HFFc6 (cell line): ENCODE results near the gene HRH3. TPM values are rescaled to one million over a fixed set of nuclear protein-coding genes. Genes with fewer than 3 reads are reported as not detected.

Experiments
- DNase-seq: peaks from one replicate; pipeline ENCODE4 v3.0.0-alpha.2; 2018
- H3K27ac Mint-ChIP-seq: 2 replicates; pipeline ENCODE4 v1.8.0; 2020; ENCODE audit warnings: mild to moderate bottlenecking, mixed read lengths
- H3K27me3 Mint-ChIP-seq: 2 replicates; pipeline ENCODE4 v1.8.0; 2021; ENCODE audit warnings: mild to moderate bottlenecking, moderate library complexity, mixed read lengths; ENCODE audit not compliant: insufficient read depth
- H3K36me3 Mint-ChIP-seq: 2 replicates; pipeline ENCODE4 v1.8.0; 2021; ENCODE audit warnings: low read depth, mixed read lengths
- H3K4me1 Mint-ChIP-seq: 2 replicates; pipeline ENCODE4 v1.8.0; 2020; ENCODE audit warnings: low read depth, mixed read lengths
- H3K4me3 Mint-ChIP-seq: 2 replicates; pipeline ENCODE4 v1.8.0; 2020; ENCODE audit warnings: mild to moderate bottlenecking, moderate library complexity, mixed read lengths
- H3K9me3 Mint-ChIP-seq: 2 replicates; pipeline ENCODE4 v1.8.0; 2020; ENCODE audit warnings: mild to moderate bottlenecking, mixed read lengths
- CTCF ChIP-seq: fragments of 200-600 bp; sonication (generic); IDR thresholded peaks from 2 replicates; pipeline ENCODE4 v1.5.0; 2021; ENCODE audit warnings: antibody characterized with exemption, mild to moderate bottlenecking
- total RNA-seq, 6 experiments: library from RNA; stranded (reverse); fragmentation: NEBNext Ultra II Directional; extraction: Animal tissue kit (Norgen Biotek cat#: 25700); gene quantifications; 2 replicates in 1 of 6; 3 replicates in 5 of 6; pipeline ENCODE4 v1.2.3, GENCODE V29; 2021

The HRH3 gene
- total RNA-seq, 6 experiments from 2014 or later, result not detected

DNA sequence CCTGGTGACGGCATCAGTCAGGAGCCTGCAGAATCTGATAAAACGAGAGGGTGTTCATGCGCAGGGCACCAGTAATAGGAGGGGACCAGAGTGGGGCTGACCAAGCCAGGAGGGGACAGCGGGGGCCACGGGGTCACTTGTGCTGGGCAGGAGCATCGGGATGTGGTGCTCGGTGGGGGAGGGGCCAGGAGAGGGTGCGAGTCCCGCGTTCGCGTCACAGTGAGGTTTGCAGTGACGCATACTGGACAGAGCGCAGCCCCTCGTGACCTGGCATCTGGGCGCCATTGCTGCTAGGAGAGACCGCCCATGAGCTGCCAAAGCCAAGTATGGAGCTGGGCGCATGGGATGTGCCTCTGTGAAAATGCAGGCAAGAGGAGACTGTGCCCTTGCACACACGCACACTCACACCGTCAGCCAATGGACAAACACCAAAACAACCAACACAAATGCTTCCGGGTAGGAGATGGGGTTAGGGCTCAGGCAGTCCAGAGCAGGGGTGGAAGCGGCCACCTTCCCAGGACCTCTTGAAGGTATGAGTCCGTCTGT is 51.1 kb downstream of the HRH3 start:
- Mint-ChIP-seq H3K27me3 (no peaks in the 10 kb centered on the region), H3K4me3 (no peak overlapping the region), H3K36me3 (peaks cover 7% of the 10 kb centered on the region; the same call in 1 of the 2 replicates), H3K27ac (no peak overlapping the region), H3K9me3 (no peaks in the 10 kb centered on the region), H3K4me1 (no peaks in the 10 kb centered on the region)
- DNase-seq, result no peak
- TF ChIP-seq CTCF, result no peak

GRCh38 chr20:62168061-62168460 is 52.0 kb downstream of the HRH3 start:
- TF ChIP-seq CTCF, result no peak
- 0 out of 2 replicates have a peak, but pooled peaks cover 5% of the 10 kb centered on the region for H3K36me3 Mint-ChIP-seq

DNA sequence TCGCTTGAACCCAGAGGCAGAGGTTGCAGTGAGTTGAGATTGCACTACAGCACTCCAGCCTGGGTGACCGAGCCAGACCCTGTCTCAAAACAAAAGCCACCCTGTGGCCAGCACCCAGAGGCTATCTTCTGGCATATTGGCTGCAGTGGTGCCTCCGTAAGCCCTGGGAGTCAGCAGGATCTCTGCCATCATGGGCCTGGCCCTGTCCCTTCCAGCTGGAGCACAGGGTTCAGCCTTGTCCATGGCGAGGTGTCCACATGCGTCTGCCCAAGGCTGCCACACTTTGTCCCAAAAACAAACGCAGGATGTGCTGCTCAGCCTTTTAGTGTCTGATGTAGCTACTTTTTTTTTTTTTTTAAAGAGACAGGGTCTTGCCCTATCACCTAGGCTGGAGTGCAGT is 52.6 kb downstream of the HRH3 start:
- no peak for TF ChIP-seq CTCF
- DNase-seq, result no peak
- no peak overlapping the region for H3K27ac Mint-ChIP-seq
- no peaks in the 10 kb centered on the region for H3K9me3 Mint-ChIP-seq
- 0 out of 2 replicates have a peak, but pooled peaks cover 5% of the 10 kb centered on the region for H3K36me3 Mint-ChIP-seq
- no peaks in the 10 kb centered on the region for H3K27me3 Mint-ChIP-seq
- H3K4me1 Mint-ChIP-seq, result no peaks in the 10 kb centered on the region
- H3K4me3 Mint-ChIP-seq, result no peak overlapping the region

More at GRCh38 chr20:62168061-62168460, 52.0 kb downstream of the HRH3 start:
- Mint-ChIP-seq H3K9me3 (no peaks in the 10 kb centered on the region), H3K27me3 (no peaks in the 10 kb centered on the region), H3K27ac (no peak overlapping the region), H3K4me1 (no peaks in the 10 kb centered on the region), H3K4me3 (no peak overlapping the region)
- no peak for DNase-seq

DNA sequence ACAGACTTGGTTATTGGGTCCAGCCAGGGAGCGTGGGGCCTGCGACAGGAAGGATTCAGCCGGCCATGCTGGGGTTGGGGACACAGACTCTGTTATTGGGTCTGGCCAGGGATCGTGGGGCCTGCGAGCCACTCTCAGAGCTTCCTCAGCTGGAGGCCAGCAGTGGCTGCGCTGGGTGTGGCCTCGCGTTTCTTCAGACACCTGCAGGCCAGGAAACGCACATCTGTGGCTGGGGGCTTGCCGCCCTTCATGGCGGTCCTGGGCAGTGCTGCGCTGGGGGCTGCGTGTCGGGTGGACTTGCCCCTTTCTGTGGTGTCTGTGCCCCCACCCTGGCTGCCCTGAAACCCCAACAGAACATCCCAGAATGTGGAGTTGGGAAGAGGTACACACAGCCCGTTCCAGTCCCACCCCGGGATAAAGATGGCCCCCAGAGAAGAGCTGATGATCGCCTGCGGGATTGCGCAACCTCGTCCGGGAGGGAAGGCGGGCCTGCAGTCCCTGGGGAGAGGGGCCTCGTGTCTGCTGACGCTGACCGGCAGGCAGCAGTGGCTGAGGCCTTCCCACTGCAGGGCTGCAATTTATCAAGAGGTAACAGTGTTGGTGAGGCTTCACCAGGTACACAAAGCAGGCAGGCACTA is 54.2 kb downstream of the HRH3 start:
- no peak for DNase-seq
- Mint-ChIP-seq H3K9me3 (no peaks in the 10 kb centered on the region), H3K27me3 (no peaks in the 10 kb centered on the region), H3K27ac (no peak overlapping the region), H3K36me3 (0 out of 2 replicates have a peak, but pooled peaks cover 5% of the 10 kb centered on the region), H3K4me1 (peaks cover 4% of the 10 kb centered on the region; the same call in 1 of the 2 replicates), H3K4me3 (no peak overlapping the region)
- no peak for TF ChIP-seq CTCF

Other genes with a start within 250 kb of the HRH3 start
- gene TAF4, start 154.4 kb downstream of the HRH3 start, total RNA-seq, result 10 to 100 TPM in 3 of 6 experiments, 1 to 10 TPM in 3; 9.4 to 11.7 (median 9.9) TPM
- 10 to 100 TPM; 40.4 to 42.7 (median 40.9) TPM for gene LSM14B, start 97.8 kb downstream of the HRH3 start, total RNA-seq
- 100 to 1,000 TPM; 296 to 357 (median 334) TPM for gene PSMA7, start 76.9 kb downstream of the HRH3 start, total RNA-seq
- 1 to 10 TPM; 5.5 to 7.9 (median 5.9) TPM for gene SS18L1, start 76.5 kb downstream of the HRH3 start, total RNA-seq
- 10 to 100 TPM; 27.9 to 33.8 (median 30.2) TPM for gene MTG2, start 37.2 kb downstream of the HRH3 start, total RNA-seq
- gene OSBPL2, start 18.2 kb upstream of the HRH3 start, total RNA-seq, result 10 to 100 TPM; 32.2 to 37.6 (median 33.5) TPM
- 100 to 1,000 TPM; 126 to 133 (median 129) TPM for gene ADRM1, start 82.7 kb upstream of the HRH3 start, total RNA-seq
- gene LAMA5, start 147.0 kb upstream of the HRH3 start, total RNA-seq, result 1 to 10 TPM; 1.2 to 2.4 (median 1.5) TPM
- 1,000 to 10,000 TPM; 1,061 to 1,388 (median 1,229) TPM for gene RPS21, start 166.8 kb upstream of the HRH3 start, total RNA-seq
- 1 to 10 TPM; 4.9 to 7.0 (median 6.6) TPM for gene CABLES2, start 187.0 kb upstream of the HRH3 start, total RNA-seq
- gene RBBP8NL, start 207.3 kb upstream of the HRH3 start, total RNA-seq, result not detected